NB4 (cell line): ENCODE measurements around the gene DEFB125.
"Not testable (repeated sequence)": the region's sequence is repeated elsewhere in the genome, so short reads cannot be mapped to it uniquely, and the experiment has no call there.

Source experiments
- DNase-seq: peaks from one replicate; pipeline ENCODE4 v3.0.0; 2010; ENCODE audit warnings: low read depth
- H3K4me3 ChIP-seq: one replicate; pipeline ENCODE4 v1.5.1; 2011; ENCODE audit warnings: mild to moderate bottlenecking, low read depth, low read length, moderate library complexity
- MYC ChIP-seq: IDR thresholded peaks from 2 replicates; pipeline ENCODE4 v1.6.1; 2011; ENCODE audit warnings: low read depth, low read length
- POLR2A ChIP-seq: IDR thresholded peaks from 2 replicates; pipeline ENCODE4 v1.6.1; 2011; ENCODE audit warnings: mild to moderate bottlenecking; ENCODE audit not compliant: insufficient read length; ENCODE audit errors: extremely low read depth
- TF ChIP-seq, protein P1 (sequence below): IDR thresholded peaks from one replicate; pipeline ENCODE4 v1.5.1; 2012; ENCODE audit warnings: low read depth, low read length
- TF ChIP-seq, protein P2 (sequence below): IDR thresholded peaks from 2 replicates; pipeline ENCODE4 v1.6.1; 2011; ENCODE audit warnings: low read depth, low read length

The DEFB125 gene

GRCh38 chr20:95215-95614, 7.7 kb downstream of the DEFB125 start:
- DNase-seq: no peak
- TF ChIP-seq POLR2A (no peak), MYC (no peak)
- TF ChIP-seq, protein P1, sequence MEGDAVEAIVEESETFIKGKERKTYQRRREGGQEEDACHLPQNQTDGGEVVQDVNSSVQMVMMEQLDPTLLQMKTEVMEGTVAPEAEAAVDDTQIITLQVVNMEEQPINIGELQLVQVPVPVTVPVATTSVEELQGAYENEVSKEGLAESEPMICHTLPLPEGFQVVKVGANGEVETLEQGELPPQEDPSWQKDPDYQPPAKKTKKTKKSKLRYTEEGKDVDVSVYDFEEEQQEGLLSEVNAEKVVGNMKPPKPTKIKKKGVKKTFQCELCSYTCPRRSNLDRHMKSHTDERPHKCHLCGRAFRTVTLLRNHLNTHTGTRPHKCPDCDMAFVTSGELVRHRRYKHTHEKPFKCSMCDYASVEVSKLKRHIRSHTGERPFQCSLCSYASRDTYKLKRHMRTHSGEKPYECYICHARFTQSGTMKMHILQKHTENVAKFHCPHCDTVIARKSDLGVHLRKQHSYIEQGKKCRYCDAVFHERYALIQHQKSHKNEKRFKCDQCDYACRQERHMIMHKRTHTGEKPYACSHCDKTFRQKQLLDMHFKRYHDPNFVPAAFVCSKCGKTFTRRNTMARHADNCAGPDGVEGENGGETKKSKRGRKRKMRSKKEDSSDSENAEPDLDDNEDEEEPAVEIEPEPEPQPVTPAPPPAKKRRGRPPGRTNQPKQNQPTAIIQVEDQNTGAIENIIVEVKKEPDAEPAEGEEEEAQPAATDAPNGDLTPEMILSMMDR: no peak
- H3K4me3 ChIP-seq: no peak overlapping the region

DNA sequence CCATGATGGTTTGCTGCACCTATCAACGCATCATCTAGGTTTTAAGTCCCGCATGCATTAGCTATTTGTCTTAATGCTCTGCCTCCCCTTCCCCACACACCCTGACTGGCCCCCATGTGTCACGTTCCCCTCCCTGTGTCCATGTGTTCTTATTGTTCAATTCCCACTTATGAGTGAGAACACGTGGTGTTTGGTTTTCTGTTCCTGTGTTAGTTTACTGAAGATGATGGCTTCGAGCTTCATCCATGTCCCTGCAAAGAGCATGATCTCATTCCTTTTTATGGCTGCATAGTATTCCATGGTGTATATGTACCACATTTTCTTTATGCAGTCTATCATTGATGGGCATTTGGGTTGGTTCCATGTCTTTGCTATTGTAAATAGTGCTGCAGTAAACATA, 10.2 kb downstream of the DEFB125 start:
- not testable (repeated sequence) for DNase-seq, H3K4me3 ChIP-seq

DNA sequence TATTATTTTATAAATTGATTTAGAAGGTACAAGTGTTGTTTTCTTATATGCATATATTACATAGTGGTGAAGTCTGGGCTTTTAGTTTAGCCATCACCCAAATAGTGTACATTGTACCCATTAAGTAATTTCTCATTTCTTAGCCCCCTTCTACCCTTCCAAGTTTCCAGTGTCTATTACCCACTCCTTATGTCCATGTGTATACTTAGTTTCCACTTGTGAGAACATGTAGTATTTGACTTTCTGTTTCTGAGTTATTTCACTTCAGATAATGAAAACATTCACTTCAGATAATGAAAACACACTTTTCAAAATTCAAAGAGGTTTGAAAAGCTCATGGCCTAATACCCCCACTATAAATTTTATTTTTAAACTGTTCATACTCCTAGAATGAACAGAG, 14.5 kb downstream of the DEFB125 start:
- H3K4me3 ChIP-seq: no peak overlapping the region
- DNase-seq: no peak
- TF ChIP-seq POLR2A: no peak
- TF ChIP-seq, protein P1: no peak
- TF ChIP-seq, protein P2, sequence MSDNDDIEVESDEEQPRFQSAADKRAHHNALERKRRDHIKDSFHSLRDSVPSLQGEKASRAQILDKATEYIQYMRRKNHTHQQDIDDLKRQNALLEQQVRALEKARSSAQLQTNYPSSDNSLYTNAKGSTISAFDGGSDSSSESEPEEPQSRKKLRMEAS: no peak
- no peak for TF ChIP-seq MYC

DNA sequence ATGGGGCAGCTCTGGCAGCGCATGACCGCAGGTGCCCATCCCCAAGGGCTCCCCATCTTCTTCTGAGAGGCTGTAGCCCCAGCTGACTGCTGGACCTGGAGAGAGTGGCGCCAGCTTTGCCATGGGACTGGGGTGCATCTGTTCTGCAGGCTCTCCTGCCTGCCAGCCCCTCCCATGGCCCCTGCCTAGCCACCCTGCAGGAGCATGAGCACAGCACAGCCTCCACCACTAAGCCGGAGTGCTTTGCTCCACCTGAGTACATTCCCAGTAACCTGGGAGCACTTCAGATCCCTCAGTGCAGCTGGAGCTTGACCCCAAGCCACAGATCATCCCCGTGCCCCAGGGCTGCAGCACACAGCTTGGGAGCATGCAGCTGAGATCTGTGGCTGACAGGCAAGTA, 16.0 kb downstream of the DEFB125 start:
- TF ChIP-seq, protein P2: no peak
- TF ChIP-seq MYC (no peak), POLR2A (no peak)
- TF ChIP-seq, protein P1: no peak
- DNase-seq: no peak
- H3K4me3 ChIP-seq: no peak overlapping the region

DNA sequence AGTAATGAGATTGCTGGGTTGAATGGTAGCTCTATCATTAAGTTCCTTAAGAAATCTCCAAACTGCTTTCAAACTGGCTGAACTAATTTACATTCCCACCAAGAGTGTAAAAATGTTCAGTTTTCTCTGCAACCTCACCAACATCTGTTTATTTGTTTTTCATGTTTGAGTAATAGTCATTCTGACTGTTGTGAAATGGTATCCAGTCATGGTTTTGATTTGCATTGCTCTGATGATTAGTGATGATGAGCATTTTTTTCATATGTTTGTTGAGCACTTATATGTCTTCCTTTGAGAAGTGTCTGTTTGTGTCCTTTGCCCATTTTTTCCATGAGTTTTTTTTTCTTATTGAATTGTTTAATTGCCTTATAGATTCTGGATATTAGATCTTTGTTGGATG, 24.9 kb downstream of the DEFB125 start:
- H3K4me3 ChIP-seq: no peak overlapping the region
- no peak for DNase-seq
- TF ChIP-seq POLR2A (no peak), MYC (no peak)
- TF ChIP-seq, protein P1: no peak
- TF ChIP-seq, protein P2: no peak

DNA sequence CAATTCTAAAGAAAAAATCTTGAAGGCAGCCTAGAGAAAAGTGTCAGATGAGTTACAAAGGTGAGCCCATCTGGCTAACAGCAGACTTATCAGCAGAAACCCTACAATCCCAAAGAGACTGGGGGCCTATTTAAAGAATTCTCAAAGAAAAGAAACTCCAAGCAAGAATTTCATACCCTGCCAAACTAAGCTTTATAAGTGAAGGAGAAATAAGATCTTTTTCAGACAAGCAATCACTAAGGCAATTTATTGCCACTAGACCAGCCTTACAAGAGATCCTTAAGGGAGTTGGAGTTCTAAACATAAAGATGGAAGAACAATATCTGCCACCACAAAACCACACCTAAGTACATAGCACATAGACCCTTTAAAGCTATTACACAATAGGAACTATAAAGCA, 30.0 kb downstream of the DEFB125 start:
- DNase-seq: no peak
- H3K4me3 ChIP-seq: no peak overlapping the region
- TF ChIP-seq MYC: no peak
- no peak for TF ChIP-seq POLR2A
- TF ChIP-seq, protein P2: no peak
- TF ChIP-seq, protein P1: no peak

DNA sequence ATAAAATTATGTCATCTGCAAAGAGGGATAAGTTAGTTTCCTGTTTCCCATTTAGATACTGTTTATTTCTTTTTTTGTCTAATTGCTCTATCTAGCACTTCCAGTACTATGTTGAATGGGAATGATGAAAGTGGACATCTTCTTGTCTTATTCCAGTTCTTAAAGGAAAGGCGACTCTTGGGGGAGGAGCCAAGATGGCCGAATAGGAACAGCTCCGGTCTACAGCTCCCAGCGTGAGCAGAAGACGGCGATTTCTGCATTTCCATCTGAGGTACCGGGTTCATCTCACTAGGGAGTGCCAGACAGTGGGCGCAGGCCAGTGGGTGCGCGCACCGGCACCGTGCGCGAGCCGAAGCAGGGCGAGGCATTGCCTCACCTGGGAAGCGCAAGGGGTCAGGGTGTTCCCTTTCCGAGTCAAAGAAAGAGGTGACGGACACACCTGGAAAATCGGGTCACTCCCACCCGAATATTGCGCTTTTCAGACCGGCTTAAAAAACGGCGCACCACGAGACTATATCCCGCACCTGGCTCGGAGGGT, 42.4 kb downstream of the DEFB125 start:
- not testable (repeated sequence) for H3K4me3 ChIP-seq, DNase-seq
